ENCODE data around the gene MRPL10.

MRPL10 gene

GRCh38 chr17:47797797-47798196 is 33.5 kb downstream of the MRPL10 start:
- H3K4me2 ChIP-seq (ENCODE audit: low read depth, low read length): no peak overlapping the region
- H3K36me3 ChIP-seq (replicated peaks; ENCODE audit: insufficient read depth, low read length): no peaks in the 10 kb centered on the region
- no peaks in the 10 kb centered on the region for H4K20me1 ChIP-seq (ENCODE audit: insufficient read depth, low read length)
- H3K9ac ChIP-seq (ENCODE audit: low read length): no peak overlapping the region
- no peaks in the 10 kb centered on the region for H3K9me2 ChIP-seq (replicated peaks; ENCODE audit: insufficient read depth, low read length)
- peak; percentile 35 for DNase-seq
- no peak overlapping the region for H3K27ac ChIP-seq (ENCODE audit: low read length)
- H3K27me3 ChIP-seq (replicated peaks; ENCODE audit: insufficient read depth, low read length): peaks cover 33% of the 10 kb centered on the region
- H3F3A ChIP-seq (ENCODE audit: insufficient read depth, low read length): no peaks in the 10 kb centered on the region
- no peaks in the 10 kb centered on the region; the same call in 1 of the 2 replicates for H3K4me1 ChIP-seq (ENCODE audit: low read length)
- H3K9me3 ChIP-seq (replicated peaks; ENCODE audit: insufficient read depth, low read length): no peaks in the 10 kb centered on the region
- H3K4me3 ChIP-seq (ENCODE audit: low read length): no peak overlapping the region
- H3K79me2 ChIP-seq (ENCODE audit: low read length): no peaks in the 10 kb centered on the region
- no peak overlapping the region for H2AFZ ChIP-seq (ENCODE audit: low read length)
- no peak for TF ChIP-seq EZH2phosphoT487 (IDR thresholded peaks at IDR 0.05; ENCODE audit: low read length)
- no peak for TF ChIP-seq CTCF (IDR thresholded peaks at IDR 0.05; ENCODE audit: low read length)
- no peak for TF ChIP-seq EZH2 (optimal IDR thresholded peaks at IDR 0.05; ENCODE audit: low read depth, low read length)

GRCh38 chr17:47792979-47793378 is 38.4 kb downstream of the MRPL10 start:
- no peaks in the 10 kb centered on the region for H3K9me2 ChIP-seq (replicated peaks; ENCODE audit: insufficient read depth, low read length)
- H3K27ac ChIP-seq (ENCODE audit: low read length): no peak overlapping the region
- no peaks in the 10 kb centered on the region for H3K36me3 ChIP-seq (replicated peaks; ENCODE audit: insufficient read depth, low read length)
- DNase-seq: no peak
- H3K4me1 ChIP-seq (ENCODE audit: low read length): no peaks in the 10 kb centered on the region
- peaks cover 70% of the 10 kb centered on the region for H3K27me3 ChIP-seq (replicated peaks; ENCODE audit: insufficient read depth, low read length)
- H3K4me3 ChIP-seq (ENCODE audit: low read length): no peak overlapping the region
- H4K20me1 ChIP-seq (ENCODE audit: insufficient read depth, low read length): no peaks in the 10 kb centered on the region
- no peaks in the 10 kb centered on the region for H3K79me2 ChIP-seq (ENCODE audit: low read length)
- H3K4me2 ChIP-seq (ENCODE audit: low read depth, low read length): no peak overlapping the region
- no peak overlapping the region for H3K9ac ChIP-seq (ENCODE audit: low read length)
- H3K9me3 ChIP-seq (replicated peaks; ENCODE audit: insufficient read depth, low read length): no peaks in the 10 kb centered on the region
- H3F3A ChIP-seq (ENCODE audit: insufficient read depth, low read length): no peaks in the 10 kb centered on the region
- H2AFZ ChIP-seq (ENCODE audit: low read length): no peak overlapping the region
- no peak for TF ChIP-seq CTCF (IDR thresholded peaks at IDR 0.05; ENCODE audit: low read length)
- no peak for TF ChIP-seq EZH2phosphoT487 (IDR thresholded peaks at IDR 0.05; ENCODE audit: low read length)
- no peak for TF ChIP-seq EZH2 (optimal IDR thresholded peaks at IDR 0.05; ENCODE audit: low read depth, low read length)

GRCh38 chr17:47792457-47792856 is 38.9 kb downstream of the MRPL10 start:
- H3K27ac ChIP-seq (ENCODE audit: low read length): no peak overlapping the region
- no peaks in the 10 kb centered on the region for H3K79me2 ChIP-seq (ENCODE audit: low read length)
- no peak overlapping the region for H3K4me2 ChIP-seq (ENCODE audit: low read depth, low read length)
- no peaks in the 10 kb centered on the region for H3K9me3 ChIP-seq (replicated peaks; ENCODE audit: insufficient read depth, low read length)
- no peaks in the 10 kb centered on the region for H3K9me2 ChIP-seq (replicated peaks; ENCODE audit: insufficient read depth, low read length)
- H3F3A ChIP-seq (ENCODE audit: insufficient read depth, low read length): no peaks in the 10 kb centered on the region
- no peak overlapping the region for H3K4me3 ChIP-seq (ENCODE audit: low read length)
- no peaks in the 10 kb centered on the region for H4K20me1 ChIP-seq (ENCODE audit: insufficient read depth, low read length)
- no peak overlapping the region for H3K9ac ChIP-seq (ENCODE audit: low read length)
- no peaks in the 10 kb centered on the region for H3K4me1 ChIP-seq (ENCODE audit: low read length)
- H3K27me3 ChIP-seq (replicated peaks; ENCODE audit: insufficient read depth, low read length): peaks cover 75% of the 10 kb centered on the region
- H2AFZ ChIP-seq (ENCODE audit: low read length): no peak overlapping the region
- DNase-seq: no peak
- TF ChIP-seq EZH2 (optimal IDR thresholded peaks at IDR 0.05; ENCODE audit: low read depth, low read length) (no peak), CTCF (IDR thresholded peaks at IDR 0.05; ENCODE audit: low read length) (no peak), EZH2phosphoT487 (IDR thresholded peaks at IDR 0.05; ENCODE audit: low read length) (no peak)
- H3K36me3 ChIP-seq (replicated peaks; ENCODE audit: insufficient read depth, low read length): no peaks in the 10 kb centered on the region

Data from MM.1S (cell line).